ENCODE results near the gene HVCN1.
A peak's percentile ranks its signal among the peaks of the same experiment; 100 is the strongest.

The HVCN1 gene

GRCh38 chr12:110699591-110700445, 10.9 kb upstream of the HVCN1 start:
- DNase-seq (ENCODE audit: low read depth), result no peak
- no peak for TF ChIP-seq CTCF (IDR thresholded peaks at IDR 0.05; ENCODE audit: insufficient read depth, low read depth, low read length, missing control alignments)
- H3K4me3 ChIP-seq (ENCODE audit: low read length), result no peak overlapping the region

GRCh38 chr12:110698171-110698902, 9.4 kb upstream of the HVCN1 start:
- peak; percentile 81 for TF ChIP-seq CTCF (IDR thresholded peaks at IDR 0.05; ENCODE audit: insufficient read depth, low read depth, low read length, missing control alignments)
- peak; percentile 81 for DNase-seq (ENCODE audit: low read depth)
- no peak overlapping the region for H3K4me3 ChIP-seq (ENCODE audit: low read length)

- H3K4me3 ChIP-seq (ENCODE audit: low read length), result no peak overlapping the region
- no peak for DNase-seq (ENCODE audit: low read depth)
- TF ChIP-seq CTCF (IDR thresholded peaks at IDR 0.05; ENCODE audit: insufficient read depth, low read depth, low read length, missing control alignments), result no peak
Observed at GRCh38 chr12:110697236-110697635, 8.3 kb upstream of the HVCN1 start.

- no peak for TF ChIP-seq CTCF (IDR thresholded peaks at IDR 0.05; ENCODE audit: insufficient read depth, low read depth, low read length, missing control alignments)
- no peak overlapping the region for H3K4me3 ChIP-seq (ENCODE audit: low read length)
Observed at GRCh38 chr12:110696283-110696682, 7.4 kb upstream of the HVCN1 start.

GRCh38 chr12:110694330-110694901, 5.5 kb upstream of the HVCN1 start:
- no peak for TF ChIP-seq CTCF (IDR thresholded peaks at IDR 0.05; ENCODE audit: insufficient read depth, low read depth, low read length, missing control alignments)
- no peak overlapping the region for H3K4me3 ChIP-seq (ENCODE audit: low read length)
- DNase-seq (ENCODE audit: low read depth), result no peak

More at GRCh38 chr12:110696283-110696682, 7.4 kb upstream of the HVCN1 start:
- DNase-seq (ENCODE audit: low read depth), result no peak

GRCh38 chr12:110693731-110694130, 4.8 kb upstream of the HVCN1 start:
- H3K4me3 ChIP-seq (ENCODE audit: low read length), result no peak overlapping the region
- DNase-seq (ENCODE audit: low read depth), result no peak
- TF ChIP-seq CTCF (IDR thresholded peaks at IDR 0.05; ENCODE audit: insufficient read depth, low read depth, low read length, missing control alignments), result no peak

All from epithelial cell of esophagus (primary cell).